ENCODE data around the gene LMO1.

DNA sequence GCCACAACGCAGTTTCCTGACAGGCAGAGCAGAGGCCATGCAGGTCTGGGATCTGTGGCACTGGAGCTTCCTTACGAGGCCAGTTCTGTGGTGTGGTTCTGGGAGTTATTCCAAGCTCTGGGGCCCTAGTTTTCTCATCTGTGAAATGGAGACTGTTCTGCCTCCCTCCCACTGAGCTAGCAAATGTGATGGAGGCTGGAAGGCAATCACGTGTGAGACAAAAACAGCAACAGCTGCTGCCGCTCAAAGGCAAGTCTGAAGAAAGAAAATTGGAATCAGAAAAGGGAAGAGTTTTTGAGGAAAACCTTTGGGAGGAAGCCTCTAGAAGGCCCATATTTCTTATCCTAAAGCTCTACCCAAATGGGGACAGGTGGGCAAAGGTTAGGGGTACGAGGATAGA, 86.5 kb downstream of the LMO1 start:
- TF ChIP-seq, protein P1, sequence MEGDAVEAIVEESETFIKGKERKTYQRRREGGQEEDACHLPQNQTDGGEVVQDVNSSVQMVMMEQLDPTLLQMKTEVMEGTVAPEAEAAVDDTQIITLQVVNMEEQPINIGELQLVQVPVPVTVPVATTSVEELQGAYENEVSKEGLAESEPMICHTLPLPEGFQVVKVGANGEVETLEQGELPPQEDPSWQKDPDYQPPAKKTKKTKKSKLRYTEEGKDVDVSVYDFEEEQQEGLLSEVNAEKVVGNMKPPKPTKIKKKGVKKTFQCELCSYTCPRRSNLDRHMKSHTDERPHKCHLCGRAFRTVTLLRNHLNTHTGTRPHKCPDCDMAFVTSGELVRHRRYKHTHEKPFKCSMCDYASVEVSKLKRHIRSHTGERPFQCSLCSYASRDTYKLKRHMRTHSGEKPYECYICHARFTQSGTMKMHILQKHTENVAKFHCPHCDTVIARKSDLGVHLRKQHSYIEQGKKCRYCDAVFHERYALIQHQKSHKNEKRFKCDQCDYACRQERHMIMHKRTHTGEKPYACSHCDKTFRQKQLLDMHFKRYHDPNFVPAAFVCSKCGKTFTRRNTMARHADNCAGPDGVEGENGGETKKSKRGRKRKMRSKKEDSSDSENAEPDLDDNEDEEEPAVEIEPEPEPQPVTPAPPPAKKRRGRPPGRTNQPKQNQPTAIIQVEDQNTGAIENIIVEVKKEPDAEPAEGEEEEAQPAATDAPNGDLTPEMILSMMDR (IDR thresholded peaks at IDR 0.05) = no peak
- no peak for TF ChIP-seq POLR2A (IDR thresholded peaks at IDR 0.05)
- no peak for TF ChIP-seq EP300 (IDR thresholded peaks at IDR 0.05)
